Measurements from ENCODE around the gene TXNDC5.
A peak's percentile ranks its signal among the peaks of the same experiment; 100 is the strongest.
"Not testable (repeated sequence)": the region's sequence is repeated elsewhere in the genome, so short reads cannot be mapped to it uniquely, and the experiment has no call there.

TXNDC5 gene

DNA sequence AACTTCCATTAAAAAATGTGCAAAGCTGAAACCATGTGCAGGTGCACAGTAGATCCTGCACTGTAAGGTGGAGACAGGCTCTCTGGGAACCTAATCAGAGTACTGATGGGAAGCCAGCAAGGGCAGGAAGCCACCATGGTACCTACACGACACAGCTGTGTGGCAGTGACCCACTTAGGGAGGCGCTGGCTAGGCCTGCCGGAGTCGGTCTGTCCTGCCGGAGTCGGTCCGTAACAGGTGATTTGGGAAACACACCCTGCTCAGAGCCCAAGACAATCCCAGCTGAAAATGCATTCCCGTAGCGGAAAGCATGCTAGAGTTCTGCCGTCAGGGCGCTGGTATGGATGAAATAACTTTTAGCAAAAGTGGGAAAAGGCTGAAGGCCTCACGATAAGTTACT lies 17.2 kb downstream of the TXNDC5 start:
- ATAC-seq (no peak), DNase-seq (ENCODE audit: low spot score in 2 of 2) (no peak)
- Mint-ChIP-seq H3K9me3 (no peaks in the 10 kb centered on the region), H3K36me3 (peaks cover 99% of the 10 kb centered on the region), H3K4me3 (no peak overlapping the region), H3K4me1 (no peaks in the 10 kb centered on the region), H3K27ac (no peak overlapping the region)

DNA sequence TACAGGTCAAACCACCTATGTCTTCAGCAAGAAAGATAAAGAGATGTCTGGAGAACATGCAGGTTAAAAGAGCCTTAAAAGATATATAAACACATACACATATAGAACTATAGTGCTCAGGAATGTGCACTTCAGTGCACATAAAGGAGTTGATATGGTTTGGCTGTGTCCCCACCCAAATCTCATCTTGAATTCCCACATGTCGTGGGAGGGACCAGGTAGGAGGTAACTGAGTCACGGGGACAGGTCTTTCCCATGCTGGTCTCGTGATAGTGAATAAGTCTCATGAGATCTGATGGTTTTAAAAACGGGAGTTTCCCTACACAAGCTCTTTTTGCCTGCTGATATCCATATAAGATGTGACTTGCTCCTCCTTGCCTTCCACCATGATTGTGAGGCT lies 18.2 kb downstream of the TXNDC5 start:
- not testable (repeated sequence) for H3K4me3 Mint-ChIP-seq

DNA sequence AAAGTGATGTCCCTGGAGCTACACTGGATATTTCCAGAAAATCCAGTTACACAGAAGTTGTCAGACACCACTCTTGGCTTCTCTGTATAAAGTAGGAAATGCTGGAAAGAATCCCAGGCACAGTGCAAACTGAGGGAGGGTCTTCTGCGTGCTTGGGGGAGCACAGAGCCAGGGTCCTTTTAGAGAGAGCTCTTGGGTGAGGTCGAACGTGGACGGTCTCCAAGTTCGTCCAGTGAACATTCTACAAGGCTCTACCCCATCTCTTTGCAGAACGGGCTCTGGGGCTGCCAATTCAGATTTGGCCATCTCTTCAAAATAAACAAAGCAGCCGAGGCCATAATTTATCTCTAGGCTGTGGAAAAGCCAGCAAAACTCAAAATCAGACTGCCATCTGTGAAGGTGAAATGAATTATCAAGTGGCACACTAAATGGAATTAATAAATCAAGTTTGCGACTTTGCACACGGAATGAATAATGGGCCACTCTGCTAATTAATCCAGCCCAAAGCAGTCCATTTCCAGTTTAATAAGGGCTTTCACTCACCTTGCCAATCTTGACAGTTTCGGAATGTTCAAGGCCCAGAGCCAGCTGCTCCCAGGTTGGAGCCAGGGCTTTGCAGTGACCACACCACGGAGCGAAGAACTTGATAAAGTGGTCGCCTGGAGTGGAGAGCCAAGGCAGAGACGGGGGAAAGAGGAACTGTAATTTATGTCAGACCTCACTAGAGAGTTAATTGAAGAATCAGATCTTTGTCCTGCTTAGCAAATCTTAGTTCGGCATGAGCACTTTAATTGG lies 19.3 kb downstream of the TXNDC5 start:
- Mint-ChIP-seq H3K27ac (peak overlapping the region; percentile 39), H3K4me3 (no peak overlapping the region), H3K4me1 (peaks cover 5% of the 10 kb centered on the region), H3K9me3 (no peaks in the 10 kb centered on the region), H3K36me3 (peaks cover 99% of the 10 kb centered on the region)
- DNase-seq (ENCODE audit: low spot score in 2 of 2) (no peak), ATAC-seq (no peak)

More for the DNA sequence above, 18.2 kb downstream of the TXNDC5 start:
- not testable (repeated sequence) for ATAC-seq; H3K9me3 Mint-ChIP-seq; H3K27ac Mint-ChIP-seq; DNase-seq (ENCODE audit: low spot score in 2 of 2); H3K4me1 Mint-ChIP-seq
- peaks cover 99% of the 10 kb centered on the region for H3K36me3 Mint-ChIP-seq

DNA sequence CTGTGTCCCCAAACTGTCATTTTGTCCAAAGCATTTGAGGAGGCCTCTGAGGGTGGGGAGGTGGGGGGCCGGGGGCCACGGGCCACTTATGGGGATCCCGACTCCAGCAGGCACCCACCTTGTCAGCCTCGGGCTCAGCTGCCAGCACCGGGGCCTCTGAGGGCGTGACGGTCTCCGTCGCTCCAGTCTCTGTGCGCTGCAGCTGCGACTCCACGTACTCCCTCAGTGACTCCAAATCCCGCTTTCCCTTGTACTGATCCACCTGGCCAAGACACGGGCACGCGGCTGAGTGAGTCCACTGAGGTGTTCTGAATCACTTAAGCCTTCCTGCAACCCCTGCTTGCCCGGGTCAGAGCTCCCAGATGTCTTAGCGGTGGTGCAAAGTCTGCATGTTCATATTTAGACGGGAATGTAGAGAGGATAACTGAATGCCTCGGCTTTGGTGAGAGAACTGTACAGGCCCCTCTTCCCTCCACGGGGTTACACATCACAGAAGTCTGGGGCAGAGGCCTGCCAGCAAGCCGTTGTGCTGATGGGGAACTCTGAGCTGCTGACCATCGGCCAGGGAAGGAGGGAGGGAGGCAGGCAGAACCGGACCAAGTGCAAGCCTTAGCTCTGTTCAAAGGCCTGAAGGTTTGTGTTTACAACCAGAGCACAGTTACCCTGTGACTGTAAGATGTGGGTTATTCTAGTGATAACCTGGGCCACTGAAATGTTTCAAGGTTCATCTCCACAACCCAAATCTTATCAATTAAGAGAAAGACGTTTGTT lies 21.8 kb downstream of the TXNDC5 start:
- H3K36me3 Mint-ChIP-seq: peaks cover 99% of the 10 kb centered on the region
- ATAC-seq (no peak), DNase-seq (ENCODE audit: low spot score in 2 of 2) (no peak)
- no peaks in the 10 kb centered on the region for H3K9me3 Mint-ChIP-seq
- H3K4me1 Mint-ChIP-seq: peaks cover 5% of the 10 kb centered on the region
- no peak overlapping the region for H3K4me3 Mint-ChIP-seq
- no peak overlapping the region for H3K27ac Mint-ChIP-seq

DNA sequence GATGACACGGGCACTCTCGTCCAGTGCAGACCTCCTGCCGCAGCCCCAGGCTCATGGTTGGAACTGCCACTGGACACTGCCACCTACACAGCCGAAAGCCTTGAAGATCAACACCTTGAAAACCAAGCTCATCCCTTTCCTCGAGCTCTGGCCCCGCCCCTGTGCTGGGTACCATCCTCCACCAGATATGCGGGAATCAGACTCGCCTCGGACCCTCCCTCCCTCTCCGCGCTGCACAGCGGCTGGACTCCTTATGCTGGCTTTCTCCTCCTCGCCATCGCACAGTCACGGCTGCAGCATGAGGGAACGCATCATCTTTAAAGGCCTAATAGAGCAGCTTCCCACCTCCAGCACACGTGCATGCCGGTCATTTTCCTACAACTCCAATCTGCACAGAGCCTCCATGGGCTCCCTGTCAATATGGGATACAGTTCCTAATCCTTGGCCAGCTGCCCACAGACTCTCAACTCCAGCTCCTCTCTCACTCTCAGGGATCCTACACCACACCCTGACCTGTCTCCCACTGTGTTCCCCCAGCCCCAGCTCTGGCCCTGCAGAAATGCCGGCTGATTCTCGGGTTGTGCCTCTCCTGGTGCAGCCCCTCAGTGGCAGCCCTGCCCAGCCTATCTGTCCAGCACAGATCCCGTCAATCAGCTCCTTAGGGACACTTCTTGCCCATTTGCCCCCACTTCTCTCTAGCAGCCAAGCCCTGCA lies 23.2 kb downstream of the TXNDC5 start:
- peaks cover 5% of the 10 kb centered on the region for H3K4me1 Mint-ChIP-seq
- ATAC-seq (no peak), DNase-seq (ENCODE audit: low spot score in 2 of 2) (no peak)
- no peak overlapping the region for H3K27ac Mint-ChIP-seq
- H3K9me3 Mint-ChIP-seq: no peaks in the 10 kb centered on the region
- H3K4me3 Mint-ChIP-seq: no peak overlapping the region
- peaks cover 99% of the 10 kb centered on the region for H3K36me3 Mint-ChIP-seq

DNA sequence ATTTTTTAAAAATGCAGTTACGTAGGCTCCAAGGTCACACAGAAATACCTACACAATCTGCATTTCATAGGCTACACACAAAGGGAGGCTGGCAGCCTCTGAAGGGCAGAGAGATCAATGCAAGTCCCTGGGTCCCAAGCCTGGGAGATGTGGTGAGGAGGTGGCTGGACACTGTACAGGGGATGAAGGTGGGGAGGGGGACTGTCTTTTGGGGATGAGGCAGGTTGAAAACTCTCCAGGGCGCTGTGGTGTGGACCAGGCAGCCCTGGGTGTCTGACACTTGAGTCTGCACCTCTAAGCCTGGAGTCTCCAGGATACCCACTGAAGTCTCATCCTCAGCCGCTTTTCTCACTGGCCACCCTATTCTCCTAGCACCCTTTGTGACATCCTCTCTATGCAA lies 24.5 kb downstream of the TXNDC5 start:
- Mint-ChIP-seq H3K4me3 (no peak overlapping the region), H3K9me3 (no peaks in the 10 kb centered on the region), H3K36me3 (peaks cover 99% of the 10 kb centered on the region), H3K4me1 (peaks cover 5% of the 10 kb centered on the region), H3K27ac (no peak overlapping the region)
- DNase-seq (ENCODE audit: low spot score in 2 of 2) (no peak), ATAC-seq (no peak)

DNA sequence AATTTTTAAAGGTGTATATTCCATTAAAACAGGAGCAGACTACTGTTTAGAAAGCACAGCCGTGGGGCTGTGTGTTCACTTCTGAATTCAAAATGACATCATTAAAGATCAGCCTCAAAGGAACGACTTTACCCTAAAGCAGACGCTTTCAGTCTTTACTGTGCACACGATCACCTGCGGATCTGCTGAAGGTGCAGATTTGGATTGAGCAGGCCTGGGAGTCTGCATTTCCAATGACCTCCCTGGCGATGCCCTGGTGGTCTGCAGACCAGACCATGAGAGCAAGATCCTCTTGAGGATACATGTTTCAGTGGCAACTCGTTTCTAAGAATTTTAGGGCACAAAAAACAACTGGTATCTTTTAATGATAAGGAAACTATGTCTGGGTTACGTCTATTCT lies 27.2 kb downstream of the TXNDC5 start:
- no peak for ATAC-seq
- H3K27ac Mint-ChIP-seq: no peak overlapping the region

DNA sequence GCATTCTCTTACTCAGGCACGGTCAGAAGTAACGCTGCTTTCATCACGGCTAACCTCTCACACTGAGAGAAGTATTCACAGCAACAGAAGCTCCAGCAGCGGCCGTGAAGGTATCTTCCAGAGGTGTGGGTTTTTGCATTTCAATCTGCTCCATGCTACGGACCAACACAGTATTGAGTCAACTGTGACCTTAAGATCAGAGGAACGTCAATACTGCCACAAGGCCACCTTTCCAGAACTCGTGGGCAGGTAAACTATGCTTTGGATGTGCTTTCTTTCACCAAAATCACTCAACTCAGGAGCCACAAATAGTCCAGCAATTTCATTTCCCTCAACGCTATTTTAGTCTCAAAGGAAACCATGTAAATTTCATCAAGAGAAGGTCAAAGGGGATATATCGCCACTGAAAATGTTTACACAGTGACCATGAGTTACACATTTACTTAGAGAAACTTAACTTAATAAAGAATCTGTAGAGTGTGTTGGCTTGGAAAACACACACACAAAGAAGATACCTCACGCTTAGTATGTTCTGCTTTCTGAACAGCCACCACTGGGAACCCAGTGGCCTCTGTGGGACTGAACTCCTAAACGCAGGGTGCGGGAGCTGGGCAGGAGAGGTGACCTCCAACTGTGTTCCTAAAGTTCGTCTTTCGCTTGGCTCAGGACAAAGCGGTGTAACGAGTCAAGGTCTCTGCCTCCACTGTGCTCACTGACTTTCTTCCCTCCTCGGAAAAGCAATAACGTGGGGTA lies 27.9 kb downstream of the TXNDC5 start:
- Mint-ChIP-seq H3K27ac (no peak overlapping the region), H3K9me3 (no peaks in the 10 kb centered on the region), H3K4me1 (peaks cover 3% of the 10 kb centered on the region), H3K36me3 (peaks cover 80% of the 10 kb centered on the region), H3K4me3 (no peak overlapping the region)
- no peak for ATAC-seq
- DNase-seq (ENCODE audit: low spot score in 2 of 2): no peak

More for the DNA sequence above, 27.2 kb downstream of the TXNDC5 start:
- peaks cover 86% of the 10 kb centered on the region for H3K36me3 Mint-ChIP-seq
- no peaks in the 10 kb centered on the region for H3K9me3 Mint-ChIP-seq
- no peak overlapping the region for H3K4me3 Mint-ChIP-seq
- H3K4me1 Mint-ChIP-seq: peaks cover 5% of the 10 kb centered on the region
- DNase-seq (ENCODE audit: low spot score in 2 of 2): no peak

DNA sequence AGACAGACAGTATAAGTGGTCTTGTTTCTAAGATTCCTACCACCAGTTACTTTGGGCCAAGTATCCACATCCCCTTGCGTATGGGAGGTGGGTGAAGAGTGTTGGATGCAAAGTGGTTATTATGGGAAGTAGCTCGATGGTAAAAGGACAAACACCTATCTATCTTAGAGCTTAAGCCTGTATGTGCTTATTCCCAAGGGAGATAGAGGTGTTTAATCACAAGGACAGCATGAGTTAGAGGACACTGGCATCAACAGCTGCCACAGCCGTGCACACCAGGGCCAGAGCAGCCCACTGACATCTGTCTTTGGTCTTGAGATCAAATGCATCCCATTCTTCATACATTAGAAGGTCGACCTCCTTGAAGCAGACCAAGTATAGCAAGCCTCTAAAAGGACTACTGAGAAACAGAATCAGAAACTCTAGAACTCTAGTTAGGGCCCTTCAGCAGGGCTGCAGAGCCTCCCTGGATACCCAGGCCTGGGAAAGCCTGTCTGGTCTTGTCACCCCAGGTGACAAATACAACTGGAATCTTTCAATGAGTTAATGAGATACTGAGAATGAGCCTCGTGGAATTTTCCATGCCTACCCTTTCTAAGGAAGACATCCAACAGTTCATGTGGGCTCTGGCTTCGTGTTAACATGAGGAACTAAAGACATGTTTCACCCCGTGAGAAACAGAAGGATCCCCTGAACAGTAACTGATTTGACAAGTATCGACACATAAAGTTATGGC lies 28.7 kb downstream of the TXNDC5 start:
- Mint-ChIP-seq H3K4me3 (no peak overlapping the region), H3K4me1 (no peaks in the 10 kb centered on the region), H3K36me3 (peaks cover 73% of the 10 kb centered on the region), H3K27ac (no peak overlapping the region), H3K9me3 (no peaks in the 10 kb centered on the region)
- ATAC-seq (no peak), DNase-seq (ENCODE audit: low spot score in 2 of 2) (no peak)

DNA sequence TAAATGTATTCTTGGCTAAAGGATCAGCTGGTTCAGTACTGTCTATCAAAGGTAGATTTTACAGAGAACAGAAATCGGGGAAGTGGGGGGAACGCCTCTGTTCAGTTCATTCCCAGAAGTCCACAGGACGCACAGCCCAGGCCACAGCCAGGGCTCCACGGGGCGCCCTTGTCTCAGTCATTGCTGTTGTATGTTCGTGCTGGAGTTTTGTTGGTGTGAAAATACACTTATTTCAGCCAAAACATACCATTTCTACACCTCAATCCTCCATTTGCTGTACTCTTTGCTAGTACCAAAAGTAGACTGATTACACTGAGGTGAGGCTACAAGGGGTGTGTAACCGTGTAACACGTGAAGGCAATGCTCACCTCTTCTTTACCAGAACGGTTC lies 29.9 kb downstream of the TXNDC5 start:
- Mint-ChIP-seq H3K36me3 (peaks cover 61% of the 10 kb centered on the region), H3K9me3 (no peaks in the 10 kb centered on the region), H3K4me1 (no peaks in the 10 kb centered on the region), H3K4me3 (no peak overlapping the region), H3K27ac (no peak overlapping the region)
- ATAC-seq (no peak), DNase-seq (ENCODE audit: low spot score in 2 of 2) (no peak)

DNA sequence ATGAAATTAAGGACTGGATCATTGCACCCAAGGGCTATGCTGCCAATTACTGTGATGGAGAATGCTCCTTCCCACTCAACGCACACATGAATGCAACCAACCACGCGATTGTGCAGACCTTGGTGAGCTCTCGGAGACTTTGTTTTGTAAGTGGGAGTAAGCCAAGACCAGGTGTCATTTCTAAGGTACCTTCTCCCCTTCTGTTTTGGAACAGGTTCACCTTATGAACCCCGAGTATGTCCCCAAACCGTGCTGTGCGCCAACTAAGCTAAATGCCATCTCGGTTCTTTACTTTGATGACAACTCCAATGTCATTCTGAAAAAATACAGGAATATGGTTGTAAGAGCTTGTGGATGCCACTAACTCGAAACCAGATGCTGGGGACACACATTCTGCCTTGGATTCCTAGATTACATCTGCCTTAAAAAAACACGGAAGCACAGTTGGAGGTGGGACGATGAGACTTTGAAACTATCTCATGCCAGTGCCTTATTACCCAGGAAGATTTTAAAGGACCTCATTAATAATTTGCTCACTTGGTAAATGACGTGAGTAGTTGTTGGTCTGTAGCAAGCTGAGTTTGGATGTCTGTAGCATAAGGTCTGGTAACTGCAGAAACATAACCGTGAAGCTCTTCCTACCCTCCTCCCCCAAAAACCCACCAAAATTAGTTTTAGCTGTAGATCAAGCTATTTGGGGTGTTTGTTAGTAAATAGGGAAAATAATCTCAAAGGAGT lies 30.4 kb downstream of the TXNDC5 start:
- H3K4me3 Mint-ChIP-seq: no peak overlapping the region
- H3K4me1 Mint-ChIP-seq: no peaks in the 10 kb centered on the region
- DNase-seq (ENCODE audit: low spot score in 2 of 2) (no peak), ATAC-seq (no peak)
- no peak overlapping the region for H3K27ac Mint-ChIP-seq
- no peaks in the 10 kb centered on the region for H3K9me3 Mint-ChIP-seq
- peaks cover 55% of the 10 kb centered on the region for H3K36me3 Mint-ChIP-seq

DNA sequence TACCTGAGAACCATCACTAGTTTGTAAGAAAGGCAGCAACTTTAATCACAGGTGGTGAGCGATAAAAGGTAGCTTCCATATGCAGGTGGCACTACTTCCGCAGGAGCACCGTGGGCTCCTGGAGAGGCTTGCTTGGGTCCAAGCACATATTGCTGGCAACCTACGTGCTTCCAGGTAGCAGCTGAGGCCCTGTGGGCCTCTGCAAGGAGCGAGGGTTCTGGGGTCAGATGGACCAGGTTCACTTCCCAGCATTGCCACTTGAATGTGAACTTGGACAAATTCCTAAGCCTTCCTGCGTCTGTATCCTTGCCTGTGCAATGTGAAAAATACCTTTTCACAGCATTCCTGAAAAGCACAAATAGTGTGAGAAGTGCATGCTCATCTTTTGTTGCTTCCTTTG lies 31.0 kb downstream of the TXNDC5 start:
- H3K9me3 Mint-ChIP-seq: no peaks in the 10 kb centered on the region

DNA sequence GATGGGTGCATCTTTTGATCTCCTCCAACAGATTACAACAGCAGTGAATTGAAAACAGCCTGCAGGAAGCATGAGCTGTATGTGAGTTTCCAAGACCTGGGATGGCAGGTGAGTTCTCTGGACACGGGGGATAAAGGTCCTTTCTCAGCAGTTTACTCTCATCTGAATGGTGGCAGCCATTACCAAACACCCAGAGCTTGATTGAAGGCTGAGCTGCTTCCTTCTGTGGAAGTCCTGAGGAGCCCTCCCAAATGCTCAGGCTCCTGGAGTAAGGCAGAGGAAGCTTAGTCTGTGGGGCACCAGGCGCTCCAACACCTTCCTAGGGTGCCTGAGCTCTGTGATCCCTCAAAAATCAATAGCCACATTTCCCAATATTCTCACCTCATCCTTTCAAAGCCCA lies 31.5 kb downstream of the TXNDC5 start:
- no peak overlapping the region for H3K4me3 Mint-ChIP-seq
- H3K27ac Mint-ChIP-seq: no peak overlapping the region
- ATAC-seq (no peak), DNase-seq (ENCODE audit: low spot score in 2 of 2) (no peak)
- H3K9me3 Mint-ChIP-seq: no peaks in the 10 kb centered on the region
- H3K4me1 Mint-ChIP-seq: no peaks in the 10 kb centered on the region
- peaks cover 44% of the 10 kb centered on the region for H3K36me3 Mint-ChIP-seq

More for the DNA sequence above, 31.0 kb downstream of the TXNDC5 start:
- DNase-seq (ENCODE audit: low spot score in 2 of 2) (no peak), ATAC-seq (no peak)
- Mint-ChIP-seq H3K36me3 (peaks cover 49% of the 10 kb centered on the region), H3K4me3 (no peak overlapping the region), H3K27ac (no peak overlapping the region), H3K4me1 (no peaks in the 10 kb centered on the region)

DNA sequence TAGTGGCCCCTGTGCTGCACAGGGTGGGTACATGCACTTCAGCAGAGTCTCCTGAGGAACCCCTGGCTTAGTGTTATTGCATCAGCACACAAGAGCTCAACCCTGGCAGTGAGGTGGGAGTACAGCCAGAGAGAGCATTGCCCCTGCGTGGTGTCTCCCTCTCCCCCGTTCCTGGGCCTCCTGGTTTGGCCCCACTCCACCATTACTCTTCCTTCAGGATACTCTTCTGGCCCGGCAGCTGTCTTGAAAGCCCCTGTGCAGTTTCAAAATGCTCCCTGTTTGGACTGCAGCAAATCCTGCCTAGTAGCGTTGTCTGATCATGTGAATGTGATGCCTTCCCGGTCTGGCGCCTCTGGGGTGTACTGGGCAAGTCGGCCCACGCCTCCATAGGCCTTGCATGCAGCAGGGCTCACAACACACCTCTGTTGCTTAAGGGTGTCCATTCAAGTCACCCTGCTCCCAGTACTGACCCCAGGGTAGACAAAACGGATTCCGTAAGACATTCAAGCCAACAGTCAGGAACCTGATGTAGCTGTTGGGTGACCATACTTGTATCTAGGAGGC lies 32.1 kb downstream of the TXNDC5 start:
- Mint-ChIP-seq H3K27ac (no peak overlapping the region), H3K36me3 (peaks cover 38% of the 10 kb centered on the region), H3K4me1 (no peaks in the 10 kb centered on the region), H3K4me3 (no peak overlapping the region), H3K9me3 (peaks cover 3% of the 10 kb centered on the region)
- DNase-seq (ENCODE audit: low spot score in 2 of 2) (no peak), ATAC-seq (peak; percentile 44)
